DND-41 (cell line): ENCODE results near the gene MAP3K9.

Experiments used
- CTCF ChIP-seq: IDR thresholded peaks from 2 replicates; pipeline ENCODE4 v1.5.1; 2012; ENCODE audit warnings: borderline replicate concordance, low read length, moderate library complexity, mild to moderate bottlenecking; ENCODE audit not compliant: poor library complexity, severe bottlenecking; ENCODE audit errors: extremely low read depth
- EZH2 ChIP-seq: IDR thresholded peaks from 3 replicates; pipeline ENCODE4 v1.6.1; 2012; ENCODE audit warnings: borderline replicate concordance, low read depth, mild to moderate bottlenecking, moderate library complexity, low read length, inconsistent platforms; ENCODE audit not compliant: severe bottlenecking

GRCh38 chr14:70716483-70716882, 92.8 kb downstream of the MAP3K9 start:
- TF ChIP-seq CTCF (no peak), EZH2 (no peak)
